ENCODE data around the gene PKDCC. TPM values are rescaled to one million over a fixed set of nuclear protein-coding genes. Genes with fewer than 3 reads are reported as not detected.

PKDCC gene
- total RNA-seq, 1 donor from 2014 or later = 42.2 TPM

GRCh38 chr2:42105330-42106256 is 57.8 kb downstream of the PKDCC start:
- Mint-ChIP-seq H3K4me3 (ENCODE audit: unreplicated experiment) (no peak overlapping the region), H3K4me1 (ENCODE audit: unreplicated experiment) (peaks cover 13% of the 10 kb centered on the region), H3K27ac (ENCODE audit: unreplicated experiment) (no peak overlapping the region), H3K9me3 (ENCODE audit: unreplicated experiment) (no peaks in the 10 kb centered on the region), H3K36me3 (ENCODE audit: unreplicated experiment) (no peaks in the 10 kb centered on the region), H3K27me3 (ENCODE audit: unreplicated experiment) (no peaks in the 10 kb centered on the region)
- TF ChIP-seq CTCF (IDR thresholded peaks at IDR 0.05) = no peak
- DNase-seq (ENCODE audit: extremely low spot score, unreplicated experiment) = no peak

GRCh38 chr2:42106257-42106816 is 58.5 kb downstream of the PKDCC start:
- no peak for DNase-seq (ENCODE audit: extremely low spot score, unreplicated experiment)
- Mint-ChIP-seq H3K9me3 (ENCODE audit: unreplicated experiment) (no peaks in the 10 kb centered on the region), H3K36me3 (ENCODE audit: unreplicated experiment) (no peaks in the 10 kb centered on the region), H3K27me3 (ENCODE audit: unreplicated experiment) (no peaks in the 10 kb centered on the region), H3K4me3 (ENCODE audit: unreplicated experiment) (no peak overlapping the region), H3K27ac (ENCODE audit: unreplicated experiment) (no peak overlapping the region), H3K4me1 (ENCODE audit: unreplicated experiment) (peaks cover 13% of the 10 kb centered on the region)
- no peak for TF ChIP-seq CTCF (IDR thresholded peaks at IDR 0.05)

- H3K4me3 Mint-ChIP-seq (ENCODE audit: unreplicated experiment) = no peak overlapping the region
- TF ChIP-seq CTCF (IDR thresholded peaks at IDR 0.05) = no peak
- peaks cover 8% of the 10 kb centered on the region for H3K4me1 Mint-ChIP-seq (ENCODE audit: unreplicated experiment)
- no peak overlapping the region for H3K27ac Mint-ChIP-seq (ENCODE audit: unreplicated experiment)
- H3K36me3 Mint-ChIP-seq (ENCODE audit: unreplicated experiment) = no peaks in the 10 kb centered on the region
- no peaks in the 10 kb centered on the region for H3K9me3 Mint-ChIP-seq (ENCODE audit: unreplicated experiment)
- no peaks in the 10 kb centered on the region for H3K27me3 Mint-ChIP-seq (ENCODE audit: unreplicated experiment)
- no peak for DNase-seq (ENCODE audit: extremely low spot score, unreplicated experiment)
Measured at GRCh38 chr2:42107249-42108042, 59.6 kb downstream of the PKDCC start.

Other genes with a start within 250 kb of the PKDCC start
- 35.2 and 41.1 TPM in 2 replicates for gene EML4, start 121.3 kb downstream of the PKDCC start, total RNA-seq

Data from osteocyte (in vitro differentiated cells).